HCT116 (cell line): ENCODE measurements around the gene RYR2. TPM values are rescaled to one million over a fixed set of nuclear protein-coding genes. Genes with fewer than 3 reads are reported as not detected.

Experiments used
- ATAC-seq: fragments of 200-7000 bp; cut with Tn5 transposase; 2 replicates; pipeline ENCODE4 v1.9.1; 2020; ENCODE audit warnings: mild to moderate bottlenecking, moderate library complexity
- BruUV-seq: library from RNA; stranded (reverse); fragments of 400-500 nt; replicated peaks from 2 replicates; lab custom pipeline; 2021; lab: Mats Ljungman, UMichigan
- CTCF ChIA-PET: fragments of 300-600 bp; sonication (Branson Sonifier 250); formaldehyde crosslinking; loops from one replicate; lab custom pipeline; 2021; ENCODE audit warnings: antibody characterized with exemption; lab: Charles Lee
- POLR2A ChIA-PET: fragments of 300-600, 350-600 bp; sonication (Branson Sonifier 250); formaldehyde crosslinking; loops from one replicate; lab custom pipeline; 2021; ENCODE audit warnings: antibody characterized with exemption; lab: Charles Lee
- RAD21 ChIA-PET, 2 experiments: fragments of 300-600 bp; sonication (Branson Sonifier 250); formaldehyde crosslinking; loops; one replicate each; lab custom pipeline; 2023; ENCODE audit warnings: low total read pairs in 2 of 2; ENCODE audit not compliant: uncharacterized antibody in 2 of 2, unreplicated experiment in 2 of 2, low non-redundant PET in 1 of 2; lab: Charles Lee
- DNase-seq: peaks from one replicate; pipeline ENCODE4 v3.0.0-alpha.2; 2010; ENCODE audit warnings: low read depth, low spot score
- H2AFZ ChIP-seq: fragments of 200-600 bp; shearing (Covaris generic), sonication (generic); 2 replicates; pipeline ENCODE4 v1.6.1; 2017; ENCODE audit warnings: low read depth, mixed run types, mixed read lengths, antibody characterized with exemption, low read length; ENCODE audit not compliant: poor library complexity, severe bottlenecking
- H3K27ac ChIP-seq: 2 replicates; pipeline ENCODE4 v1.5.1; 2012; ENCODE audit warnings: low read depth, low read length
- H3K27me3 ChIP-seq: fragments of 200-600 bp; sonication (generic); 2 replicates; pipeline ENCODE4 v1.6.1; 2016; ENCODE audit warnings: mixed run types, low read length, mixed read lengths; ENCODE audit not compliant: insufficient read depth
- H3K36me3 ChIP-seq, 2 experiments: fragments of 200-500 bp in 1 of 2; fragments of 200-600 bp in 1 of 2; sonication (Bioruptor generic) in 1 of 2; sonication (generic) in 1 of 2; 2 replicates each; pipeline versions ENCODE4 v1.5.1 to v1.6.1; 2014 to 2016; ENCODE audit warnings: low read length in 2 of 2, inconsistent platforms in 1 of 2, mixed read lengths in 1 of 2, mixed run types in 1 of 2; ENCODE audit not compliant: insufficient read depth in 2 of 2, control insufficient read depth in 1 of 2
- H3K4me1 ChIP-seq, 2 experiments: fragments of 200-600 bp in 1 of 2; sonication (generic) in 1 of 2; 2 replicates each; pipeline versions ENCODE4 v1.5.1 to v1.6.1; 2012 to 2017; ENCODE audit warnings: low read length in 2 of 2, inconsistent platforms in 1 of 2, mild to moderate bottlenecking in 1 of 2, mixed read lengths in 1 of 2, mixed run types in 1 of 2, moderate library complexity in 1 of 2; ENCODE audit not compliant: insufficient read depth in 2 of 2, control insufficient read depth in 1 of 2
- H3K4me2 ChIP-seq: fragments of 200-600 bp; sonication (generic); 2 replicates; pipeline ENCODE4 v1.6.1; 2017; ENCODE audit warnings: mixed run types, low read length, mixed read lengths
- H3K4me3 ChIP-seq, 2 experiments: fragments of 200-600 bp in 1 of 2; sonication (generic) in 1 of 2; replicated peaks in 1 of 2; 2 replicates each; pipeline ENCODE4 v1.5.1; 2011 to 2016; ENCODE audit warnings: low read length in 2 of 2, control low read depth in 1 of 2, low read depth in 1 of 2, mild to moderate bottlenecking in 1 of 2, mixed read lengths in 1 of 2, mixed run types in 1 of 2
- H3K79me2 ChIP-seq: fragments of 200-600 bp; sonication (generic); 2 replicates; pipeline ENCODE4 v1.6.1; 2017; ENCODE audit warnings: mild to moderate bottlenecking, mixed run types, low read length, moderate library complexity, mixed read lengths; ENCODE audit not compliant: insufficient read depth
- H3K9ac ChIP-seq: fragments of 200-600 bp; sonication (generic); 2 replicates; pipeline ENCODE4 v1.6.1; 2016; ENCODE audit warnings: low read length, mixed read lengths
- H3K9me2 ChIP-seq: fragments of 200-600 bp; sonication (generic), shearing (Covaris generic); 2 replicates; pipeline ENCODE4 v1.6.1; 2017; ENCODE audit warnings: mixed run types, mild to moderate bottlenecking, moderate library complexity; ENCODE audit not compliant: insufficient read depth
- H3K9me3 ChIP-seq, 2 experiments: fragments of 200-500 bp in 1 of 2; fragments of 200-600 bp in 1 of 2; sonication (Bioruptor generic) in 1 of 2; sonication (generic) in 1 of 2; 2 replicates each; pipeline ENCODE4 v1.6.1; 2014 to 2017; ENCODE audit warnings: low read length in 2 of 2, mixed read lengths in 2 of 2, inconsistent platforms in 1 of 2, low read depth in 1 of 2, mild to moderate bottlenecking in 1 of 2, mixed run types in 1 of 2, moderate library complexity in 1 of 2; ENCODE audit not compliant: control insufficient read depth in 1 of 2, insufficient read depth in 1 of 2
- H4K20me1 ChIP-seq: fragments of 200-600 bp; sonication (generic), shearing (Covaris generic); 2 replicates; pipeline ENCODE4 v1.6.1; 2017; ENCODE audit warnings: mixed run types, mild to moderate bottlenecking, moderate library complexity; ENCODE audit not compliant: insufficient read depth
- CBX3 ChIP-seq: IDR thresholded peaks from 2 replicates; pipeline ENCODE4 v1.6.1; 2012; ENCODE audit warnings: low read depth
- CEBPB ChIP-seq: IDR thresholded peaks from 2 replicates; pipeline ENCODE4 v1.6.1; 2012; ENCODE audit warnings: low read depth
- CTCF ChIP-seq, 3 experiments: fragments of 200-600 bp in 1 of 3; sonication (generic) in 1 of 3; IDR thresholded peaks in 2 of 3; conservative IDR thresholded peaks in 1 of 3; 2 replicates each; pipeline ENCODE4 v1.5.1; 2012 to 2017; ENCODE audit warnings: low read depth in 2 of 3, low read length in 2 of 3, antibody characterized with exemption in 1 of 3, borderline replicate concordance in 1 of 3, control low read depth in 1 of 3, mild to moderate bottlenecking in 1 of 3, mixed read lengths in 1 of 3, mixed run types in 1 of 3, moderate library complexity in 1 of 3; ENCODE audit not compliant: insufficient read depth in 1 of 3
- EGR1 ChIP-seq: IDR thresholded peaks from 2 replicates; pipeline ENCODE4 v1.6.1; 2012; ENCODE audit warnings: low read depth
- ELF1 ChIP-seq: IDR thresholded peaks from 2 replicates; pipeline ENCODE4 v1.6.1; 2012; ENCODE audit warnings: low read depth, borderline replicate concordance
- EZH2 ChIP-seq: fragments of 200-600 bp; sonication (generic); IDR thresholded peaks from 2 replicates; pipeline ENCODE4 v1.6.1; 2017; ENCODE audit warnings: antibody characterized with exemption, mixed run types
- EZH2phosphoT487 ChIP-seq: fragments of 200-600 bp; IDR thresholded peaks from 2 replicates; pipeline ENCODE4 v1.6.1; 2018; ENCODE audit warnings: antibody characterized with exemption, borderline replicate concordance
- FOSL1 ChIP-seq: IDR thresholded peaks from 2 replicates; pipeline ENCODE4 v1.6.1; 2012; ENCODE audit warnings: low read depth
- JUND ChIP-seq: IDR thresholded peaks from 2 replicates; pipeline ENCODE4 v1.6.1; 2012
- MAX ChIP-seq: IDR thresholded peaks from 2 replicates; pipeline ENCODE4 v1.6.1; 2012
- POLR2AphosphoS5 ChIP-seq: IDR thresholded peaks from 2 replicates; pipeline ENCODE4 v1.6.1; 2011; ENCODE audit warnings: mild to moderate bottlenecking, low read depth, low read length, moderate library complexity
- RAD21 ChIP-seq: IDR thresholded peaks from 2 replicates; pipeline ENCODE4 v1.6.1; 2012; ENCODE audit warnings: low read depth, mild to moderate bottlenecking
- REST ChIP-seq: IDR thresholded peaks from 2 replicates; pipeline ENCODE4 v1.6.1; 2012; ENCODE audit warnings: low read depth
- SIN3A ChIP-seq: IDR thresholded peaks from 2 replicates; pipeline ENCODE4 v1.6.1; 2012; ENCODE audit warnings: low read depth
- SP1 ChIP-seq: IDR thresholded peaks from 2 replicates; pipeline ENCODE4 v1.6.1; 2012; ENCODE audit warnings: low read depth
- ZBTB33 ChIP-seq: IDR thresholded peaks from 2 replicates; pipeline ENCODE4 v1.6.1; 2011; ENCODE audit warnings: mild to moderate bottlenecking, low read length, moderate library complexity; ENCODE audit not compliant: insufficient replicate concordance; ENCODE audit errors: extremely low read depth
- ZNF274 ChIP-seq: fragments of 200-500 bp; sonication (Bioruptor generic); IDR thresholded peaks from 2 replicates; pipeline ENCODE4 v1.6.1; 2014; ENCODE audit warnings: mild to moderate bottlenecking, low read depth, low read length, inconsistent platforms
- intact Hi-C: fragments of 100-400 bp; cut with micrococcal nuclease; formaldehyde crosslinking; loops from 2 replicates; pipeline ENCODE4 v1.10.0; 2022
- total RNA-seq: library from RNA; stranded (reverse); gene quantifications from one replicate; pipeline ENCODE4 v1.2.1, GENCODE V29; 2021; ENCODE audit not compliant: unreplicated experiment

RYR2 gene
- total RNA-seq, 1 experiment from 2014 or later = 0.02 TPM

- TF ChIP-seq ZBTB33 (no peak), JUND (no peak), CEBPB (no peak), MAX (no peak)
Measured at GRCh38 chr1:237396426-237396825, 354.4 kb downstream of the RYR2 start (continued).

GRCh38 chr1:237398751-237399150 is 356.8 kb downstream of the RYR2 start:
- DNase-seq (no peak), ATAC-seq (no peak)
- Histone ChIP-seq H3K36me3 (no peaks in the 10 kb centered on the region), H3K4me2 (no peak overlapping the region), H3K27me3 (no peaks in the 10 kb centered on the region), H3K4me1 (no peaks in the 10 kb centered on the region), H3K9me2 (no peaks in the 10 kb centered on the region), H3K9ac (no peak overlapping the region), H3K9me3 (no peaks in the 10 kb centered on the region), H2AFZ (no peak overlapping the region), H3K4me3 (no peak overlapping the region), H3K27ac (no peak overlapping the region), H4K20me1 (no peaks in the 10 kb centered on the region), H3K79me2 (no peaks in the 10 kb centered on the region)
- ChIA-PET POLR2A (no interaction called here), RAD21 (no interaction called here), CTCF (no interaction called here)
- no TSS peak for BruUV-seq
- intact Hi-C loops = no loop called here
- no peak for TF ChIP-seq ZNF274
- no peak for TF ChIP-seq CTCF (IDR thresholded peaks at IDR 0.05 in 2 of 3, conservative IDR thresholded peaks at IDR 0.05 in 1 of 3; ENCODE audit: borderline replicate concordance in 1 of 3, insufficient read depth in 1 of 3, low read depth in 2 of 3, low read length in 2 of 3)
- TF ChIP-seq SP1 = no peak
- no peak for TF ChIP-seq REST
- no peak for TF ChIP-seq EZH2phosphoT487
- TF ChIP-seq FOSL1 = no peak
- no peak for TF ChIP-seq POLR2AphosphoS5
- no peak for TF ChIP-seq SIN3A
- no peak for TF ChIP-seq ZBTB33
- no peak for TF ChIP-seq RAD21
- TF ChIP-seq JUND = no peak
- TF ChIP-seq EZH2 = no peak
- TF ChIP-seq CBX3 = no peak
- TF ChIP-seq EGR1 = no peak
- no peak for TF ChIP-seq ELF1
